Panc1 (cell line): ENCODE data around the gene RANBP17. TPM values are rescaled to one million over a fixed set of nuclear protein-coding genes. Genes with fewer than 3 reads are reported as not detected.

ENCODE experiments used
- ATAC-seq: fragments of 200-7000 bp; cut with Tn5 transposase; 2 replicates; pipeline ENCODE4 v1.9.1; 2020; ENCODE audit warnings: mild to moderate bottlenecking, moderate library complexity
- Bru-seq: library from RNA; stranded (reverse); fragments of 400-500 nt; gene quantifications from one replicate; lab custom pipeline; 2021; lab: Mats Ljungman, UMichigan
- BruChase-seq, 2 experiments: library from RNA; stranded (reverse); fragments of 400-500 nt; gene quantifications; one replicate each; lab custom pipeline; 2021; lab: Mats Ljungman, UMichigan
- BruUV-seq: library from RNA; stranded (reverse); fragments of 400-500 nt; replicated peaks from 2 replicates; lab custom pipeline; 2021; lab: Mats Ljungman, UMichigan
- CTCF ChIA-PET: fragments of 300-600 bp; sonication (Branson Sonifier 250); formaldehyde crosslinking; loops from one replicate; lab custom pipeline; 2022; ENCODE audit warnings: antibody characterized with exemption; lab: Charles Lee
- POLR2A ChIA-PET: fragments of 300-600 bp; sonication (Branson Sonifier 250); formaldehyde crosslinking; loops from one replicate; lab custom pipeline; 2022; ENCODE audit warnings: antibody characterized with exemption; lab: Charles Lee
- DNase-seq: peaks from one replicate; pipeline ENCODE4 v3.0.0-alpha.2; 2010; ENCODE audit warnings: low read depth, low spot score
- H3K27ac ChIP-seq: 2 replicates; pipeline ENCODE4 v1.5.1; 2011; ENCODE audit warnings: mild to moderate bottlenecking, low read length, inconsistent platforms
- H3K27me3 ChIP-seq: fragments of 200-500 bp; sonication (Bioruptor generic); 2 replicates; pipeline ENCODE4 v1.6.0; 2014; ENCODE audit warnings: low read length, inconsistent platforms; ENCODE audit not compliant: control insufficient read depth, insufficient read depth
- H3K36me3 ChIP-seq: fragments of 200-500 bp; sonication (Bioruptor generic); 2 replicates; pipeline ENCODE4 v1.5.1; 2014; ENCODE audit warnings: inconsistent platforms, mild to moderate bottlenecking, low read length, moderate library complexity; ENCODE audit not compliant: control insufficient read depth, insufficient read depth
- H3K4me1 ChIP-seq: 2 replicates; pipeline ENCODE4 v1.5.1; 2011; ENCODE audit warnings: inconsistent platforms, mild to moderate bottlenecking, low read length, moderate library complexity; ENCODE audit not compliant: control insufficient read depth, insufficient read depth
- H3K4me3 ChIP-seq, 2 experiments: 2 replicates each; pipeline ENCODE4 v1.5.1; 2011 to 2012; ENCODE audit warnings: low read depth in 2 of 2, low read length in 2 of 2, mild to moderate bottlenecking in 2 of 2, inconsistent platforms in 1 of 2, moderate library complexity in 1 of 2
- H3K9me3 ChIP-seq: fragments of 200-500 bp; sonication (Bioruptor generic); 2 replicates; pipeline ENCODE4 v1.5.1; 2014; ENCODE audit warnings: low read depth, mild to moderate bottlenecking, inconsistent platforms, low read length, moderate library complexity; ENCODE audit not compliant: control insufficient read depth, insufficient read depth
- POLR2AphosphoS5 ChIP-seq: IDR thresholded peaks from 2 replicates; pipeline ENCODE4 v1.6.1; 2012; ENCODE audit warnings: mild to moderate bottlenecking, low read depth, low read length, moderate library complexity
- SIN3A ChIP-seq: IDR thresholded peaks from 2 replicates; pipeline ENCODE4 v1.6.1; 2012; ENCODE audit warnings: low read depth, mild to moderate bottlenecking, low read length, moderate library complexity, borderline replicate concordance; ENCODE audit not compliant: insufficient read depth
- TCF7L2 ChIP-seq: IDR thresholded peaks from 2 replicates; pipeline ENCODE4 v1.6.1; 2011; ENCODE audit warnings: mild to moderate bottlenecking, low read depth, low read length, inconsistent platforms
- in situ Hi-C: cut with HindIII; loops from 2 replicates; pipeline ENCODE4 v1.10.0; 2016; ENCODE audit warnings: low sequenced_read_pairs, low pct_unique_long_range_greater_than_20kb
- intact Hi-C: fragments of 100-400 bp; cut with micrococcal nuclease; formaldehyde crosslinking; loops from one replicate; pipeline ENCODE4 v1.10.0; 2022; ENCODE audit not compliant: unreplicated experiment
- long read RNA-seq: library from polyadenylated mRNA; unstranded; transcript quantifications from one replicate; pipeline ENCODE4 v2.0.0, GENCODE V29; 2021; ENCODE audit not compliant: unreplicated experiment
- polyA plus RNA-seq: library from polyadenylated mRNA; unstranded; fragments of >200 nt; gene quantifications from one replicate; pipeline ENCODE4 v1.2.1, GENCODE V29; 2012; ENCODE audit warnings: missing spikeins; ENCODE audit not compliant: insufficient read length
- total RNA-seq: library from RNA; stranded (reverse); gene quantifications from one replicate; pipeline ENCODE4 v1.2.1, GENCODE V29; 2021; ENCODE audit not compliant: unreplicated experiment
- TF ChIP-seq, protein P1 (sequence below), 2 experiments: IDR thresholded peaks; 2 replicates each; pipeline ENCODE4 v1.6.1; 2011 to 2012; ENCODE audit warnings: low read depth in 2 of 2, control low read depth in 1 of 2, low read length in 1 of 2, mild to moderate bottlenecking in 1 of 2, moderate library complexity in 1 of 2; ENCODE audit not compliant: insufficient read depth in 1 of 2
- TF ChIP-seq, protein P2 (sequence below): fragments of 450-650 bp; IDR thresholded peaks from 2 replicates; pipeline ENCODE4 v1.5.1; 2017; ENCODE audit warnings: mild to moderate bottlenecking

Gene RANBP17
- not detected for total RNA-seq
- not detected for polyA plus RNA-seq
- percentile 12 among the genes with signal in this experiment for Bru-seq, nascent RNA
- percentile 11 among the genes with signal in this experiment for BruChase-seq, experiment 1, labeled RNA remaining after a 2-hour chase
- BruChase-seq, experiment 2, labeled RNA remaining after a 6-hour chase, result percentile 13 among the genes with signal in this experiment
- long read RNA-seq, result 0 reads

GRCh38 chr5:170861917-170862766 lies at the start of gene RANBP17:
Gene RANBP17 (plus strand): TSS chr5:170862018.
- Histone ChIP-seq H3K4me1 (no peaks in the 10 kb centered on the region), H3K27ac (no peak within 1 kb of the TSS), H3K27me3 (no peaks in the 10 kb centered on the region), H3K4me3 (peak within 1 kb of the TSS in 1 of 2 experiments; percentile 37; a peak in 1 of 4 replicates), H3K9me3 (peaks cover 12% of the 10 kb centered on the region), H3K36me3 (peaks cover 3% of the 10 kb centered on the region; the same call in 1 of the 2 replicates)
- TF ChIP-seq, protein P1, sequence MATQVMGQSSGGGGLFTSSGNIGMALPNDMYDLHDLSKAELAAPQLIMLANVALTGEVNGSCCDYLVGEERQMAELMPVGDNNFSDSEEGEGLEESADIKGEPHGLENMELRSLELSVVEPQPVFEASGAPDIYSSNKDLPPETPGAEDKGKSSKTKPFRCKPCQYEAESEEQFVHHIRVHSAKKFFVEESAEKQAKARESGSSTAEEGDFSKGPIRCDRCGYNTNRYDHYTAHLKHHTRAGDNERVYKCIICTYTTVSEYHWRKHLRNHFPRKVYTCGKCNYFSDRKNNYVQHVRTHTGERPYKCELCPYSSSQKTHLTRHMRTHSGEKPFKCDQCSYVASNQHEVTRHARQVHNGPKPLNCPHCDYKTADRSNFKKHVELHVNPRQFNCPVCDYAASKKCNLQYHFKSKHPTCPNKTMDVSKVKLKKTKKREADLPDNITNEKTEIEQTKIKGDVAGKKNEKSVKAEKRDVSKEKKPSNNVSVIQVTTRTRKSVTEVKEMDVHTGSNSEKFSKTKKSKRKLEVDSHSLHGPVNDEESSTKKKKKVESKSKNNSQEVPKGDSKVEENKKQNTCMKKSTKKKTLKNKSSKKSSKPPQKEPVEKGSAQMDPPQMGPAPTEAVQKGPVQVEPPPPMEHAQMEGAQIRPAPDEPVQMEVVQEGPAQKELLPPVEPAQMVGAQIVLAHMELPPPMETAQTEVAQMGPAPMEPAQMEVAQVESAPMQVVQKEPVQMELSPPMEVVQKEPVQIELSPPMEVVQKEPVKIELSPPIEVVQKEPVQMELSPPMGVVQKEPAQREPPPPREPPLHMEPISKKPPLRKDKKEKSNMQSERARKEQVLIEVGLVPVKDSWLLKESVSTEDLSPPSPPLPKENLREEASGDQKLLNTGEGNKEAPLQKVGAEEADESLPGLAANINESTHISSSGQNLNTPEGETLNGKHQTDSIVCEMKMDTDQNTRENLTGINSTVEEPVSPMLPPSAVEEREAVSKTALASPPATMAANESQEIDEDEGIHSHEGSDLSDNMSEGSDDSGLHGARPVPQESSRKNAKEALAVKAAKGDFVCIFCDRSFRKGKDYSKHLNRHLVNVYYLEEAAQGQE (IDR thresholded peaks at IDR 0.05; ENCODE audit: insufficient read depth in 1 of 2, low read depth in 2 of 2, low read length in 1 of 2), result no peak
- no peak for TF ChIP-seq SIN3A
- TF ChIP-seq, protein P2, sequence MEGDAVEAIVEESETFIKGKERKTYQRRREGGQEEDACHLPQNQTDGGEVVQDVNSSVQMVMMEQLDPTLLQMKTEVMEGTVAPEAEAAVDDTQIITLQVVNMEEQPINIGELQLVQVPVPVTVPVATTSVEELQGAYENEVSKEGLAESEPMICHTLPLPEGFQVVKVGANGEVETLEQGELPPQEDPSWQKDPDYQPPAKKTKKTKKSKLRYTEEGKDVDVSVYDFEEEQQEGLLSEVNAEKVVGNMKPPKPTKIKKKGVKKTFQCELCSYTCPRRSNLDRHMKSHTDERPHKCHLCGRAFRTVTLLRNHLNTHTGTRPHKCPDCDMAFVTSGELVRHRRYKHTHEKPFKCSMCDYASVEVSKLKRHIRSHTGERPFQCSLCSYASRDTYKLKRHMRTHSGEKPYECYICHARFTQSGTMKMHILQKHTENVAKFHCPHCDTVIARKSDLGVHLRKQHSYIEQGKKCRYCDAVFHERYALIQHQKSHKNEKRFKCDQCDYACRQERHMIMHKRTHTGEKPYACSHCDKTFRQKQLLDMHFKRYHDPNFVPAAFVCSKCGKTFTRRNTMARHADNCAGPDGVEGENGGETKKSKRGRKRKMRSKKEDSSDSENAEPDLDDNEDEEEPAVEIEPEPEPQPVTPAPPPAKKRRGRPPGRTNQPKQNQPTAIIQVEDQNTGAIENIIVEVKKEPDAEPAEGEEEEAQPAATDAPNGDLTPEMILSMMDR, result no peak
- TF ChIP-seq POLR2AphosphoS5, result no peak
- TF ChIP-seq TCF7L2, result no peak
- intact Hi-C loops, result no loop called here
- in situ Hi-C loops, result no loop called here
- no peak for ATAC-seq
- ChIA-PET POLR2A (no interaction called here), CTCF (no interaction called here)
- no peak for DNase-seq
- no TSS peak for BruUV-seq

- H3K27ac ChIP-seq, result no peak overlapping the region
- H3K4me3 ChIP-seq, result no peak overlapping the region
- H3K27me3 ChIP-seq, result no peaks in the 10 kb centered on the region
- DNase-seq, result no peak
- no TSS peak for BruUV-seq
- no peak for ATAC-seq
- in situ Hi-C loops (no loop called here), intact Hi-C loops (no loop called here)
- H3K4me1 ChIP-seq, result no peaks in the 10 kb centered on the region
- ChIA-PET POLR2A (no interaction called here), CTCF (no interaction called here)
- no peaks in the 10 kb centered on the region for H3K36me3 ChIP-seq
- H3K9me3 ChIP-seq, result no peaks in the 10 kb centered on the region
- no peak for TF ChIP-seq SIN3A
- no peak for TF ChIP-seq TCF7L2
- TF ChIP-seq, protein P2, result no peak
- TF ChIP-seq, protein P1 (IDR thresholded peaks at IDR 0.05; ENCODE audit: insufficient read depth in 1 of 2, low read depth in 2 of 2, low read length in 1 of 2), result no peak
- no peak for TF ChIP-seq POLR2AphosphoS5
These were observed 48.6 kb upstream of the RANBP17 start for GRCh38 chr5:170813231-170813630.
